GM12872 (cell line): ENCODE measurements around the gene NOP53.

Experiments used
- TF ChIP-seq, protein P1 (sequence below): IDR thresholded peaks from 3 replicates; pipeline ENCODE4 v1.5.1; 2011; ENCODE audit warnings: low read depth, mild to moderate bottlenecking, low read length, moderate library complexity; ENCODE audit not compliant: insufficient read depth

The NOP53 gene

DNA sequence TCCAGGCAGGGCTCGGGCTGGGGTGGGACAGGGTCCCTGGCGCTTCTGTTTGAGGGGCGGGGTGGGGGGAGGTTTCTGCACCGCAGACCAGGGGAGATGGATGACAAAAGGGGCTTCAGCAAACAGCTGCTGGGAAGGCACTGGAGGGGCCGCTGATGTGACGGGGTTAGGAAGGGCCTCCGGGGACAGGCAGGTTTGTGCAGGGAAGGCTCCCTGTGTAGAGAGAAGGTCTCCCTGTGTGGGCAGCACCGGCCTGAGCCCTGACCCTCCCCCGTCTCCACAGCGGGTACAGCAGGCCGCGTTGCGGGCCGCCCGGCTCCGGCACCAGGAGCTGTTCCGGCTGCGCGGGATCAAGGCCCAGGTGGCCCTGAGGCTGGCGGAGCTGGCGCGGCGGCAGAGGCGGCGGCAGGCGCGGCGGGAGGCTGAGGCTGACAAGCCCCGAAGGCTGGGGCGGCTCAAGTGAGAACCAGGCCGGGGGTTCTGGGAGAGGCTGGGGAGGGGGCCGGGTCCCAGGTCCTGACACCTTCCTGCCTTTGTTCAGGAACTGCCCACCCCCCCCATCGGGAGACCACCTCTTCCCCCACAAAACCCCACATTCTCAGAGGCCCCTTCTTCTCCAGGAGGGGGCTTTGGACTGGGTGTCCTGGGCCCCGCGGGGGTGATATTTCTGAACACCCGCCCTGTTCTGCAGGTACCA is 9.9 kb downstream of the NOP53 start:
- TF ChIP-seq, protein P1, sequence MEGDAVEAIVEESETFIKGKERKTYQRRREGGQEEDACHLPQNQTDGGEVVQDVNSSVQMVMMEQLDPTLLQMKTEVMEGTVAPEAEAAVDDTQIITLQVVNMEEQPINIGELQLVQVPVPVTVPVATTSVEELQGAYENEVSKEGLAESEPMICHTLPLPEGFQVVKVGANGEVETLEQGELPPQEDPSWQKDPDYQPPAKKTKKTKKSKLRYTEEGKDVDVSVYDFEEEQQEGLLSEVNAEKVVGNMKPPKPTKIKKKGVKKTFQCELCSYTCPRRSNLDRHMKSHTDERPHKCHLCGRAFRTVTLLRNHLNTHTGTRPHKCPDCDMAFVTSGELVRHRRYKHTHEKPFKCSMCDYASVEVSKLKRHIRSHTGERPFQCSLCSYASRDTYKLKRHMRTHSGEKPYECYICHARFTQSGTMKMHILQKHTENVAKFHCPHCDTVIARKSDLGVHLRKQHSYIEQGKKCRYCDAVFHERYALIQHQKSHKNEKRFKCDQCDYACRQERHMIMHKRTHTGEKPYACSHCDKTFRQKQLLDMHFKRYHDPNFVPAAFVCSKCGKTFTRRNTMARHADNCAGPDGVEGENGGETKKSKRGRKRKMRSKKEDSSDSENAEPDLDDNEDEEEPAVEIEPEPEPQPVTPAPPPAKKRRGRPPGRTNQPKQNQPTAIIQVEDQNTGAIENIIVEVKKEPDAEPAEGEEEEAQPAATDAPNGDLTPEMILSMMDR: no peak

DNA sequence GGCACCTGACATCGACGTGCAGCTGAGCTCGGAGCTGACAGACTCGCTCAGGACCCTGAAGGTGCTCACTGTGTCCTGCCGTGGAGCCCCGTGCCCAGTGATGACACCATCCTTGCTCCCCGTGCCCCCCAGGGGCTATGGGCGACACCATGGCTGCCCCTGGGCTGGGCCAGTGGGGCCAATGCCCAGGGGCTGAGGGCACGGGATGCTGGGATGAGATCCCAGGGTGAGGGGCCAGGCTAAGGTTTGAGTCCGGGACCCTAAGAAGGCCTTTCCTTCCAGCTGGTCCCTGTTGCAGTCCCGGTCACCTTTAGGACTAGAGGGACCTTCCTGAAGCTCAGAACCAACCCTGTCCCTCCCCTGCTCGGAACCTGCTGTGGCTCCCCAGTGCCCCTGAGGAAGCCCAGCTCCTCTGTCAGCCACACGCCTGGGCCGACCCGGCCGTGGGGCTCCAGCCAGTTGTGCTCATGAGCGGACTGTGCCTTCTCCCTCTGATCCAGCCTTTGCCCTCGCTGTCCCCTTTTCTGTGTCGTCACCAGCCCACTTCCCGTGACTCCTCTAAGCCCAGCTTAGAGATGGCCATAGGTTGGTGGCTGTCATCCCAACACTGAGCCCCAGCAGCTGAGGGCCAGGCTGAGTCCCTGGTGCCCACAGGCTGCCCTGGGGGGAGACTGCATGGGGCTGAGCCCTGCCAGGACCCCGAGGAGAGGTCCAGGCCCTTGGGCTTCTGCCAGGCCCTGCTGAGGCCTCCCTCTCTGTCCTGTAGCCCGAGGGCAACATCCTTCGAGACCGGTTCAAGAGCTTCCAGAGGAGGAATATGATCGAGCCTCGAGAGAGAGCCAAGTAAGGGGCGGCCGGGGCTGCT is 10.6 kb downstream of the NOP53 start:
- TF ChIP-seq, protein P1: no peak

DNA sequence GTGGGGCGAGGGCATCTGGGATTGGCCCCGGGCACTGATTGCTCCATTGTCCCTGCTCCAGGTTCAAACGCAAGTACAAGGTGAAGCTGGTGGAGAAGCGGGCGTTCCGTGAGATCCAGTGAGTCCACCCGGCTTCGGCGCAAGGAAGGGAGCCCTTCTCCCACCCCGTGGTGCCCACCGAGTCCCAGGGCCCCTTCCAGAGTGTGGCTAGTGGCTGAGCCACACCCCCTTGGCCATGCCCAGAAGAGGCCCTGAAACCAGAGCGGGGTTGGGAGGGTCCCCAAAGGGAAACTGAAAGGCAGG is 11.2 kb downstream of the NOP53 start:
- TF ChIP-seq, protein P1: no peak

DNA sequence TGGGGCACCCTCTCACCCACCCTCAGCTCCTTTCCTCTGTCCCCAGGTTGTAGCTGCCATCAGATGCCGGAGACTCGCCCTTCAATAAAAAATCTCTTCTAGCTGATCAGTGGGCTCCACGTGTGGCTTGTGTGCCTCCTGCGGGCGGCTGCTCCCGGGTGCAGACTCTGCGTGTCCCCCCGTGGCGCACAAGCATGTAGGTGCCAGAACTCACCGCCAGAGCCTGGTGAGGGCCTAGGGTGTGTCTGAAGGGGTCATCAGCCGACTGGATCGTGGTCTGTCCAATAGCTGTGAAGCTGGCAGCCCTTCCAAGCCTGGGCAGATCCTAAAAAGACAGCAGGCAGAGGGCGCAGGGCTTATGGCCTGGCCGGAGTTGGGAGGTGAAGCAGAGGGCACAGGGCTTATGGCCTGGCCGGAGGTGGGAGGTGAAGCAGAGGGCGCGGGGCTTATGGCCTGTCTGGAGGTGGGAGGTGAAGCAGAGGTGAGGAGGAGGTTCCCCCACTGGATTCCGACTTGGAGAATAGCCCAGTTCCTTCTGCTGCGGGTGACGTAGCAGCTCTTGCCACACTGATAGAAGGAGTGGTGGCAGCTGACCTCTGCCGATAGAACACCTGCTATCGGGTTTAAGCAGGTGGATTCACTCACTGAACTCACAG is 11.7 kb downstream of the NOP53 start:
- TF ChIP-seq, protein P1: no peak

DNA sequence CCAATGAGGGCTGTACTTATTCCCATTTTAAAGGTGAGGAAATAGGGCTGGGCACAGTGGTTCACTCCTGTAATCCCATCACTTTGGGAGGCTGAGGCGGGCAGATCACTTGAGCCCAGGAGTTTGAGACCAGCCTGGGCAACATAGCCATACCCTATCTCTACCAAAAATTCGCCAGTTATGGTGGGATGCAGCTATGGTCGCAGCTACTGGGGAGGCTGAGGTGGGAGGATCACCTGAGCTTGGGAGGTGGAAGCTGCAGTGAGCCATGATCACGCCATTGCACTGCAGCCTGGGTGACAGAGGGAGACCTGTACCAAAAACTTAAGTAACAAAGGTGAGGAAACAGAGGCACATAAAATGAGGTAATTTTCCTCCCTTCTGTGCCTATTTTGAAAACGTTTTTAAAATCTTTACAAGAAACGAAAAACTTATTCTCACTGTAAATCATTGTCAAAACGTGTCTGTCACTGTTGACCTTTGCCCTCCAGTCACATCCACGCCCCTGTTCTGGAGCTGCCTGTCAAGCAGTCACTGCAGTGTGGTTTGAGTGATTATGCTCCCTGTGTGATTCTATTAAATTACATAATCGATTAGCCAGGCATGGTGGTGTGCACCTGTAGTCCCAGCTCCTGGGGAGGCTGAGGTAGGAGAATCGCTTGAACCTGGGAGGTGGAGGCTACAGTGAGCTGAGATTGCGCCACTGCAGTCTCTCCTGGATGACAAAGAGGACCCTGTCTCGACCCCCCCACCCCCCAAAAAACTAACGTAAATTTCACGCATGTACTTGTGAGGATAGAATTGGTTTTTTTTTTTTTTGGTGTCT is 12.5 kb downstream of the NOP53 start:
- TF ChIP-seq, protein P1: no peak

DNA sequence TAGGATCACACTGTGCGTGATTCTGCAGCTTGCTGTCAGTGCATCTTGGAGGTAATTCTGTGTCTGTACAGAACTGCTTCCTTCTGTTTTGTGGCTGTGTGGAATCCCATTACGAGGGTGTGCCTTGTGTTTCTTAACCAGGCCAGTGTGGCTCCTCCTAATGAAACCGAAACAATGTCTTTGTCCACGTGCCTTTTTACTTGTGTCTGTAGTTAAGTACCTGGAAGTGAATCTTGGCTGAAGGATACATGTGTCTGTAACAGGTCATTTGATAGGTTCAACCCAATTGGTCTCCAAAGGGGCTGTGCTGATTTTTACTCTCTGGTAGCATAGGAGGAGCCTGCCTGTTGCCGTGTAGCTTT is 13.1 kb downstream of the NOP53 start:
- TF ChIP-seq, protein P1: no peak

DNA sequence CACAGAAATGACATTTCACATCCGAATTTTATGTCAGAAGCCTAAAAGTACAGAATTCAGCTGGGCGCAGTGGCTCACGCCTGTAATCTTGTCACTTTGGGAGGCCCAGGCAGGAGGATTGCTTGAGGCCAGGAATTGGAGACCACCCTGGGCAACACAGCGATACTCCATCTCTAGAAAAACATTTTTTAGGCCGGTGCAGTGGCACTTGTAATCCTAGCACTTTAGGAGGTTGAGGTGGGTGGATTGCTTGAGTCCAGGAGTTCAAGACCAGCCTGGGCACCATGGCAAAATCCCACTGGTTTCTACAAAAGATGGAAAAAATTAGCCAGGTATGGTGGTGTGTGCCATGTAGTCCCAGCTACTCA is 15.3 kb downstream of the NOP53 start:
- TF ChIP-seq, protein P1: no peak
